ENCODE measurements around the gene TSBP1.

- TF ChIP-seq HDAC2 (IDR thresholded peaks at IDR 0.05) (no peak), RAD21 (CRISPR knock-in tag; conservative IDR thresholded peaks at IDR 0.05 in 1 of 2, IDR thresholded peaks at IDR 0.05 in 1 of 2) (peak; percentile 35 to 53), CEBPZ (IDR thresholded peaks at IDR 0.05; ENCODE audit: borderline replicate concordance, low read depth, low read length) (no peak), CBX2 (IDR thresholded peaks at IDR 0.05; ENCODE audit: insufficient read depth, low read length, poor library complexity, severe bottlenecking) (no peak), TAF7 (tag; IDR thresholded peaks at IDR 0.05) (no peak), SPI1 (IDR thresholded peaks at IDR 0.05; ENCODE audit: borderline replicate concordance, low read depth, low read length) (no peak), ZFX (CRISPR knock-in tag; IDR thresholded peaks at IDR 0.05) (no peak)
- TF ChIP-seq, protein P1, sequence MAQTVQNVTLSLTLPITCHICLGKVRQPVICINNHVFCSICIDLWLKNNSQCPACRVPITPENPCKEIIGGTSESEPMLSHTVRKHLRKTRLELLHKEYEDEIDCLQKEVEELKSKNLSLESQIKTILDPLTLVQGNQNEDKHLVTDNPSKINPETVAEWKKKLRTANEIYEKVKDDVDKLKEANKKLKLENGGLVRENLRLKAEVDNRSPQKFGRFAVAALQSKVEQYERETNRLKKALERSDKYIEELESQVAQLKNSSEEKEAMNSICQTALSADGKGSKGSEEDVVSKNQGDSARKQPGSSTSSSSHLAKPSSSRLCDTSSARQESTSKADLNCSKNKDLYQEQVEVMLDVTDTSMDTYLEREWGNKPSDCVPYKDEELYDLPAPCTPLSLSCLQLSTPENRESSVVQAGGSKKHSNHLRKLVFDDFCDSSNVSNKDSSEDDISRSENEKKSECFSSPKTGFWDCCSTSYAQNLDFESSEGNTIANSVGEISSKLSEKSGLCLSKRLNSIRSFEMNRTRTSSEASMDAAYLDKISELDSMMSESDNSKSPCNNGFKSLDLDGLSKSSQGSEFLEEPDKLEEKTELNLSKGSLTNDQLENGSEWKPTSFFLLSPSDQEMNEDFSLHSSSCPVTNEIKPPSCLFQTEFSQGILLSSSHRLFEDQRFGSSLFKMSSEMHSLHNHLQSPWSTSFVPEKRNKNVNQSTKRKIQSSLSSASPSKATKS (CRISPR knock-in tag; IDR thresholded peaks at IDR 0.05) = no peak
These were observed 116.2 kb downstream of the TSBP1 start for GRCh38 chr6:32255199-32256153.

Data from K562 (cell line).